ENCODE results near the gene CATSPER3.

DNA sequence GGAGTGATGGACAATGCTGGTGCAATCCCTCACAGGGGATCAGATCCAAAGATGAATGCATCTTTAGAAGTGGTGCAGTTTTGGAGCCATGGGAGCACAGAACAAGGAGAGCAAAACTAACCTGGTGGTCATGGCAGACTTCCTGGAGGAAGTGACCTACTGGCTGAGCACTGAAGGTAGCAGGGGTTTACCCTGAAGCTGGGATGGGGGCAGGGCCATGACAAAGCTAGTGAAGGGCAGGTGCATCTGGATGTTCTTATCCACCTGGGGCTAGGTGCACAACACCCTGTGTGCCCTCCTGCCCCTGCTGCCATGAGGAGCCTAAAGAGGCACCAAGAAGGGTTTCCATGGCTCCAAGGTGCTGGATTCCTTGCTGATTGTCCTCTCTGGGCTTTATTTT lies 77.8 kb downstream of the CATSPER3 start:
- TF ChIP-seq, protein P1, sequence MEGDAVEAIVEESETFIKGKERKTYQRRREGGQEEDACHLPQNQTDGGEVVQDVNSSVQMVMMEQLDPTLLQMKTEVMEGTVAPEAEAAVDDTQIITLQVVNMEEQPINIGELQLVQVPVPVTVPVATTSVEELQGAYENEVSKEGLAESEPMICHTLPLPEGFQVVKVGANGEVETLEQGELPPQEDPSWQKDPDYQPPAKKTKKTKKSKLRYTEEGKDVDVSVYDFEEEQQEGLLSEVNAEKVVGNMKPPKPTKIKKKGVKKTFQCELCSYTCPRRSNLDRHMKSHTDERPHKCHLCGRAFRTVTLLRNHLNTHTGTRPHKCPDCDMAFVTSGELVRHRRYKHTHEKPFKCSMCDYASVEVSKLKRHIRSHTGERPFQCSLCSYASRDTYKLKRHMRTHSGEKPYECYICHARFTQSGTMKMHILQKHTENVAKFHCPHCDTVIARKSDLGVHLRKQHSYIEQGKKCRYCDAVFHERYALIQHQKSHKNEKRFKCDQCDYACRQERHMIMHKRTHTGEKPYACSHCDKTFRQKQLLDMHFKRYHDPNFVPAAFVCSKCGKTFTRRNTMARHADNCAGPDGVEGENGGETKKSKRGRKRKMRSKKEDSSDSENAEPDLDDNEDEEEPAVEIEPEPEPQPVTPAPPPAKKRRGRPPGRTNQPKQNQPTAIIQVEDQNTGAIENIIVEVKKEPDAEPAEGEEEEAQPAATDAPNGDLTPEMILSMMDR (conservative IDR thresholded peaks at IDR 0.05; ENCODE audit: low read length) = no peak
- no peak for TF ChIP-seq EZH2phosphoT487 (IDR thresholded peaks at IDR 0.05; ENCODE audit: borderline replicate concordance)

Measured in Loucy (cell line).